22Rv1 (cell line): ENCODE data around the gene FBXL13.

ENCODE experiments used
- H3K27ac ChIP-seq: fragments of 450-650 bp; 2 replicates; pipeline ENCODE4 v1.5.1; 2017
- ZFX ChIP-seq: fragments of 450-650 bp; IDR thresholded peaks from 2 replicates; pipeline ENCODE4 v1.6.1; 2017; ENCODE audit warnings: antibody characterized with exemption, borderline replicate concordance
- TF ChIP-seq, protein P1 (sequence below): fragments of 450-650 bp; IDR thresholded peaks from 2 replicates; pipeline ENCODE4 v1.5.1; 2017; ENCODE audit warnings: mild to moderate bottlenecking

FBXL13 gene

DNA sequence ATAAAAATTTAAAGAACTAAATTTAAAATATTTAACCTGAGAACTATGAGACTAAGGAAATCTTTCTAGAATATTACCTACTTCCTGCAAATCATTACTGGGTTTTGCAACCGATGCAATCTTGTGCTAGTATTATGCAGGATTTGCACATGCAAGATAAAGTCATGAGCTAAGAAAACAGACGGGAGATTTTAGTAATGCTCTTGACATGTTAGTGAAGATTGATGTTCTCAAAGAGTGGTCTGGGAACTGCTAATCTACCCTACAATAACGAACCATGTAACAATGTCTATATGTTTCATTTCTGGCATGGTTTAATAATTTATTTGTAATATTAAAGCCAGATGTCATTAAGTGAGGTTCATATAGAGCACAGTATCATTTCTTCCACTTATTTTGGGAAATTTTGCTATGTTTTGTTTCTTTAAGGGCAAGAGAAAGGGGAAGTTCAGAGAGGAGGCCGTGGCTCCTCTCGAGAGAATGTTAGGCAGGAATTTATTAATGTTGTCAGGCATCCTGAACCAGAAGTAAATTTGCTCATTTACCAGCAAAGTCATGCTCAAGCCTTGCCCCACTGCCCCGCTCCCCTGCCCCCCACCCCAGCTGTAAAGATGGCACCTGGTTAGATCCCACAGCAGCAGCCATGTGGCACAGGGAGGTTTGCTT, 139.0 kb downstream of the FBXL13 start:
- H3K27ac ChIP-seq = no peak overlapping the region
- TF ChIP-seq, protein P1, sequence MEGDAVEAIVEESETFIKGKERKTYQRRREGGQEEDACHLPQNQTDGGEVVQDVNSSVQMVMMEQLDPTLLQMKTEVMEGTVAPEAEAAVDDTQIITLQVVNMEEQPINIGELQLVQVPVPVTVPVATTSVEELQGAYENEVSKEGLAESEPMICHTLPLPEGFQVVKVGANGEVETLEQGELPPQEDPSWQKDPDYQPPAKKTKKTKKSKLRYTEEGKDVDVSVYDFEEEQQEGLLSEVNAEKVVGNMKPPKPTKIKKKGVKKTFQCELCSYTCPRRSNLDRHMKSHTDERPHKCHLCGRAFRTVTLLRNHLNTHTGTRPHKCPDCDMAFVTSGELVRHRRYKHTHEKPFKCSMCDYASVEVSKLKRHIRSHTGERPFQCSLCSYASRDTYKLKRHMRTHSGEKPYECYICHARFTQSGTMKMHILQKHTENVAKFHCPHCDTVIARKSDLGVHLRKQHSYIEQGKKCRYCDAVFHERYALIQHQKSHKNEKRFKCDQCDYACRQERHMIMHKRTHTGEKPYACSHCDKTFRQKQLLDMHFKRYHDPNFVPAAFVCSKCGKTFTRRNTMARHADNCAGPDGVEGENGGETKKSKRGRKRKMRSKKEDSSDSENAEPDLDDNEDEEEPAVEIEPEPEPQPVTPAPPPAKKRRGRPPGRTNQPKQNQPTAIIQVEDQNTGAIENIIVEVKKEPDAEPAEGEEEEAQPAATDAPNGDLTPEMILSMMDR = no peak
- no peak for TF ChIP-seq ZFX

DNA sequence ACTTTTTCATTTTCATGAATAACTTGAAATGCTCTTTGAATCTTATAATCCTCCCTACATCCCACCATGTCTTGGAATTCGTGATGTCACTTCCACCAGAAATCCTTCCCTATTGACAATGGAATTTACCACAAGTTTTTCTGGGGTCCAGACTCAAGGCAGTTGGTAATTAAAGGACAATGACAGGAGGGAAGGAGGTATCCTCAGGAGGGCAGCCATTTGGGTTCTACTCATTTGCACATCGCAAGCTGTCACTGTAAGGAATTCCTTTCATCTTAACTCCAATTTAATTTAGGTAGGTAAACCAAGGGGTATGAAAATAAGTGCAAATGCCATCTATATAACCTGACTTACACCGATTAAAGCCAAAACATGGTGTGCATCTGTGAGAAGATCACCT, 139.9 kb downstream of the FBXL13 start:
- no peak for TF ChIP-seq ZFX
- TF ChIP-seq, protein P1 = no peak
- no peak overlapping the region for H3K27ac ChIP-seq

DNA sequence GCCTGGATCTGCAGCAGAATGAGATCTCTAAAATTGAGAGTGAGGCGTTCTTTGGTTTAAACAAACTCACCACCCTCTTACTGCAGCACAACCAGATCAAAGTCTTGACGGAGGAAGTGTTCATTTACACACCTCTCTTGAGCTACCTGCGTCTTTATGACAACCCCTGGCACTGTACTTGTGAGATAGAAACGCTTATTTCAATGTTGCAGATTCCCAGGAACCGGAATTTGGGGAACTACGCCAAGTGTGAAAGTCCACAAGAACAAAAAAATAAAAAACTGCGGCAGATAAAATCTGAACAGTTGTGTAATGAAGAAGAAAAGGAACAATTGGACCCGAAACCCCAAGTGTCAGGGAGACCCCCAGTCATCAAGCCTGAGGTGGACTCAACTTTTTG, 140.4 kb downstream of the FBXL13 start:
- H3K27ac ChIP-seq = no peak overlapping the region
- TF ChIP-seq, protein P1 = no peak
- no peak for TF ChIP-seq ZFX

DNA sequence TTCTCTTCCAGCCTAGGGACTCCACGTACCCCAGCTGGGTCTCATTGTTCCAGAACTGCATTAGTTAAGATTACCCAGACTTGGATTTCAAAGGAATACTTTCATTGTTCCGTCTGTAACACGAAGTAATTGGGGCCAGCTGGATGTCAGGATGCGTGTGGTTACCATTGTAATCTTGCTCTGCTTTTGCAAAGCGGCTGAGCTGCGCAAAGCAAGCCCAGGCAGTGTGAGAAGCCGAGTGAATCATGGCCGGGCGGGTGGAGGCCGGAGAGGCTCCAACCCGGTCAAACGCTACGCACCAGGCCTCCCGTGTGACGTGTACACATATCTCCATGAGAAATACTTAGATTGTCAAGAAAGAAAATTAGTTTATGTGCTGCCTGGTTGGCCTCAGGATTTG, 140.8 kb downstream of the FBXL13 start:
- no peak overlapping the region for H3K27ac ChIP-seq
- TF ChIP-seq ZFX = no peak
- TF ChIP-seq, protein P1 = no peak

DNA sequence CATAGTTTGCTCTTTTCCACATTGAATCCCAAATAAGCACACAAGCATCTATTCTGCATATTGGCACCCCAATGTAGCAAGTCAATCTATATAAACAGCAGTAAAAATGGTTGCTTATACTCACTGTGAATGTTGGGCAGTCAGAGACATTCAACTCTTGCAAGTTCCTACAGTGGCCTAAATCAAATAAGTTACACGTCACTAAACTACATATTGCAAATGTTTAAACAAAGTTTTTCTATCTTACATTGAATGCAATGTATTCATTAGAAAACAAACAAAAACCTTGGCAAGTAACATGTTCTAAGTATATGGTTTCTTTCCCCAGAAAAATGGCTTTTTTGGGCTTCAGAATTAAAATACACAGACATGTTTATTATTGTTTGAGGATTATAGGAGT, 142.8 kb downstream of the FBXL13 start:
- H3K27ac ChIP-seq = no peak overlapping the region
- TF ChIP-seq, protein P1 = no peak

DNA sequence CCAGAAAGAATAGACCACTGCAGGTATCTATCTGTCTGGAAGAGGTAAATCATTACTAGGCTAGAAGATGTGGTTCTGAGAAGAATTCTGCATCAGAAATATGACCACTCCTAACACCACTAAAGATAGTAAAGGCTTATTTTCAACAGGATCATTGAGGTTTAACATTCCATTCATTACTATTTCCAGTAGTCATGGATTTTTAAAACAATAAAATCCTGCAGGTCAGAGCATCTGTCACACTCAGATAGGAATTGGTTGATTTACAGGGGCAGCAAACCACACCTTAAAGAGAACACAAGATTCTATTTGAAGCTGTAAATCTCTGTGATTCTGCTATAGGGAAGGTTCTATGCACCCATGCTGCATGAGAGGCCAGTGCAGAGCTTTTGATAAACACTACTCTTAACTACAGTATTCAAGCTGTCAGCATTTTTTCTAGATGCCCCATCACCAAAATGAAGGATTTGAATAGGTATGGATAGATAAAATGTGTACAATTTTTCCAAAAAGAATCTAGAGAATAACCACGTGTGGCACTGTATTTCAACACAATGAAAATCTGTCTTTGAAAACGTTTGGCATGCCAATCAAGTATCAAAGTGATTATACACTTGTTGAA, 147.2 kb downstream of the FBXL13 start:
- TF ChIP-seq ZFX = no peak
- TF ChIP-seq, protein P1 = no peak
- no peak overlapping the region for H3K27ac ChIP-seq

DNA sequence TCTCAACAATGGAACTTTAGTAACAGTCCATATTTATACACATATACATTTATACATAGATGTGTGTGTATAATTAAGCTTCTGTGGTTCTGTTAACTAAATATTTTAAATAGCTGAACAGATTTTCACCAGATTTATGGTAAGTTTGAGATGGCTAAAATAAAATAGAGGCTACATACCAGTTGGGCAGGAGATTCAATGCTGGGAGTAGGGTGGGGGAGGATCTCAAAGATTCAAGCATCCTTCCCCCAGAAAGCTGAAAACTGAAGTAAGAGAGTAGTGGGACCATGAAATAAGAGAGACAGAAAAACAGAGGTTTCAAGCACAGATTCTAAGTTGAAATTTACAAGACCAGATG, 147.8 kb downstream of the FBXL13 start:
- TF ChIP-seq, protein P1 = no peak
- TF ChIP-seq ZFX = no peak

More for the DNA sequence above, 147.8 kb downstream of the FBXL13 start:
- H3K27ac ChIP-seq = no peak overlapping the region
